ENCODE measurements around the gene WRAP53. TPM values are rescaled to one million over a fixed set of nuclear protein-coding genes. Genes with fewer than 3 reads are reported as not detected.

The WRAP53 gene
- total RNA-seq, 1 donor from 2014 or later, result 4.7 TPM

DNA sequence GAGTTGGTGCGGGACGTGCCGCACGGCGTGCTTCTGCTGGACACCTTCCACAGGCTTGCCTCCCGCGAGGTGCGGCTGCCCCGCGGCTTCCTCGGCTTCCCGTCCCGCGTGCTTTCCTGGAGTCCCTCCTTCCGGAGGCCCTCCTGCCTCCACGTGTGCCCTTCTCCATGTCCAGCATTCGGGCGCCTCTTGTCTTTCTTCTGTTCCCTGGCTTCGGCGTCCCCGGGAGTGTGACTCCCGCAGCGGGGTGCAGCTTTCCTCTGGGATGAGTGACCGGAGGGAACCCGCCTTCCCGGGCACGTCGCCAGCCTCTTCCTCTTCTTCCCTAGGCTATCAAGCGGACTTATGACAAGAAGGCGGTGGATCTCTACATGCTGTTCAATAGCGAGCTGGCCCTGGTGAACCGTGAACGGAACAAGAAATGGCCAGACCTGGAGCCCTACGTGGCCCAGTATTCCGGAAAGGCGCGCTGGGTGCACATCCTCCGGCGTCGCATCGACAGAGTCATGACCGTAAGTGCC, 52.3 kb downstream of the WRAP53 start:
- no peaks in the 10 kb centered on the region for H3K4me1 ChIP-seq
- TF ChIP-seq CTCF (IDR thresholded peaks at IDR 0.05; ENCODE audit: borderline replicate concordance), result no peak
- peak; percentile 23 for DNase-seq
- H3K27me3 ChIP-seq (ENCODE audit: low read depth), result peaks cover 48% of the 10 kb centered on the region
- intact Hi-C loops (cut with micrococcal nuclease), result loop anchor here (10.0 kb wide), 1 partner anchor 254 kb away; no protein-coding TSS in a partner anchor
- no peak overlapping the region for H3K27ac ChIP-seq (replicated peaks)
- no peaks in the 10 kb centered on the region for H3K9me3 ChIP-seq (replicated peaks)
- peak overlapping the region; percentile 34 for H3K4me3 ChIP-seq
- no peaks in the 10 kb centered on the region for H3K36me3 ChIP-seq

DNA sequence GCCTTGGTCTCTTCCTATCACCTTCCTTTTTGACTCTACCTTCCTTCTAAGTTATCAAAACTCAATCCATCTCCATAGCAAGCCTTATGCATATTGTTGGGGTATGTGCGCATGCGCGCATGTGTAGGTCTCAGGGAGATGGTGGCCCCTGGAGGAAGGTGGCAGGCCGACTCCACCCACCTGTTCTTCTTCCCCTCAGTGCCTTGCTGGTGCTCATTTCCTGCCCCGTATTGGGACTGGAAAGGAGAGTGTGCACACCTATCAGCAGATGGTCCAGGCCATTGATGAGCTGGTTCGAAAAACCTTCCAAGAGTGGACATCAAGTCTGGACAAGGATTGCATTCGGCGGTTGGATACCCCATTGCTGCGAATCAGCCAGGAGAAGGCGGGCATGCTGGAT, 54.5 kb downstream of the WRAP53 start:
- no peaks in the 10 kb centered on the region for H3K36me3 ChIP-seq
- H3K4me1 ChIP-seq, result peaks cover 1% of the 10 kb centered on the region
- intact Hi-C loops (cut with micrococcal nuclease), result loop anchor here (10.0 kb wide), 1 partner anchor 252 kb away; no protein-coding TSS in a partner anchor
- no peak for TF ChIP-seq CTCF (IDR thresholded peaks at IDR 0.05; ENCODE audit: borderline replicate concordance)
- no peak overlapping the region for H3K27ac ChIP-seq (replicated peaks)
- H3K4me3 ChIP-seq, result no peak overlapping the region
- H3K9me3 ChIP-seq (replicated peaks), result no peaks in the 10 kb centered on the region
- peaks cover 37% of the 10 kb centered on the region for H3K27me3 ChIP-seq (ENCODE audit: low read depth)
- DNase-seq, result no peak

DNA sequence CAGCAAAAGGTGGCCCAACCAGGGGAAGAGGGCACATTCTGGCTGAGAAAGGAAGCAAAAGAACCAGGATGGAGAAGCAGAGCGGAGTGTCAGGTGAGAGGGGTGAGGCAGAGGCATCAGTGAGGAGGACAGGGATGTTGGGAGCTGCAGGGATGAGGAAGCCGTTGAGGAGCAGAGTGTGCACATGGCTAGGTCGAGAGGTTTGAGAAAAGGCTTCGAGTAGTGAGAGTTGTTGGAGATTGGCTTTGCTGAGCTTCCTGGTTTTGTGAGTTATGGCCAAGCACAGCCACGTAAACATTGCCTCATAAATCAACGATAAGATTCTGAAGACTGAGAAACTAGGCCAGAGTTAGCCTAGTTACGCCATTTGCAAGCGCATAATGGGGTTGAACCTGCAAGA, 56.1 kb downstream of the WRAP53 start:
- Histone ChIP-seq H3K9me3 (replicated peaks) (no peaks in the 10 kb centered on the region), H3K27ac (replicated peaks) (no peak overlapping the region), H3K36me3 (no peaks in the 10 kb centered on the region), H3K4me1 (peaks cover 10% of the 10 kb centered on the region), H3K4me3 (no peak overlapping the region), H3K27me3 (ENCODE audit: low read depth) (peaks cover 33% of the 10 kb centered on the region)
- DNase-seq, result no peak
- intact Hi-C loops (cut with micrococcal nuclease), result loop anchor here (10.0 kb wide), 1 partner anchor 250 kb away; no protein-coding TSS in a partner anchor
- no peak for TF ChIP-seq CTCF (IDR thresholded peaks at IDR 0.05; ENCODE audit: borderline replicate concordance)

- no peak overlapping the region for H3K4me3 ChIP-seq
- no peak overlapping the region for H3K27ac ChIP-seq (replicated peaks)
- no peak for TF ChIP-seq CTCF (IDR thresholded peaks at IDR 0.05; ENCODE audit: borderline replicate concordance)
- intact Hi-C loops (cut with micrococcal nuclease), result loop anchor here (10.0 kb wide), 1 partner anchor 249 kb away; no protein-coding TSS in a partner anchor
- peaks cover 18% of the 10 kb centered on the region for H3K27me3 ChIP-seq (ENCODE audit: low read depth)
- H3K9me3 ChIP-seq (replicated peaks), result peaks cover 4% of the 10 kb centered on the region
- no peaks in the 10 kb centered on the region for H3K36me3 ChIP-seq
- H3K4me1 ChIP-seq, result peaks cover 10% of the 10 kb centered on the region
- DNase-seq, result no peak
Observed at GRCh38 chr17:7745748-7746470, 57.6 kb downstream of the WRAP53 start.

- Histone ChIP-seq H3K27ac (replicated peaks) (no peak overlapping the region), H3K27me3 (ENCODE audit: low read depth) (peaks cover 3% of the 10 kb centered on the region), H3K4me3 (no peak overlapping the region), H3K9me3 (replicated peaks) (peaks cover 4% of the 10 kb centered on the region), H3K4me1 (peaks cover 16% of the 10 kb centered on the region), H3K36me3 (no peaks in the 10 kb centered on the region)
- no peak for TF ChIP-seq CTCF (IDR thresholded peaks at IDR 0.05; ENCODE audit: borderline replicate concordance)
- intact Hi-C loops (cut with micrococcal nuclease), result loop anchor here (10.0 kb wide), 1 partner anchor 247 kb away; no protein-coding TSS in a partner anchor
- DNase-seq, result no peak
Observed at GRCh38 chr17:7747635-7748071, 59.4 kb downstream of the WRAP53 start.

Data from left ventricle myocardium inferior (tissue), 1 donor.